ENCODE results near the gene P3H3.
"Not testable (repeated sequence)": the region's sequence is repeated elsewhere in the genome, so short reads cannot be mapped to it uniquely, and the experiment has no call there.

Gene P3H3

GRCh38 chr12:6884539-6884938 lies 56.3 kb downstream of the P3H3 start:
- peak overlapping the region; percentile 89; the same call in 1 of the 2 replicates for H3K27ac ChIP-seq (ENCODE audit: low read depth, low read length)
- no peak overlapping the region for H3K9ac ChIP-seq (ENCODE audit: low read length)
- peaks cover 28% of the 10 kb centered on the region for H3K4me1 ChIP-seq (ENCODE audit: control insufficient read depth, insufficient read depth, low read length)
- no peak overlapping the region for H3K4me3 ChIP-seq (ENCODE audit: low read depth, low read length)
- peaks cover 17% of the 10 kb centered on the region for H3K36me3 ChIP-seq (ENCODE audit: control insufficient read depth, insufficient read depth, low read length)
- no peaks in the 10 kb centered on the region for H3K27me3 ChIP-seq (ENCODE audit: control insufficient read depth, insufficient read depth, low read length)
- no peaks in the 10 kb centered on the region for H3K9me3 ChIP-seq (ENCODE audit: control insufficient read depth, insufficient read depth, low read depth, low read length)

- peak overlapping the region; percentile 57 for H3K9ac ChIP-seq (ENCODE audit: low read length)
- peak overlapping the region; percentile 79; the same call in 1 of the 2 replicates for H3K27ac ChIP-seq (ENCODE audit: low read depth, low read length)
- H3K36me3 ChIP-seq (ENCODE audit: control insufficient read depth, insufficient read depth, low read length) = peaks cover 17% of the 10 kb centered on the region
- H3K4me3 ChIP-seq (ENCODE audit: low read depth, low read length); H3K9me3 ChIP-seq (ENCODE audit: control insufficient read depth, insufficient read depth, low read depth, low read length); H3K27me3 ChIP-seq (ENCODE audit: control insufficient read depth, insufficient read depth, low read length): not testable (repeated sequence)
- H3K4me1 ChIP-seq (ENCODE audit: control insufficient read depth, insufficient read depth, low read length) = peaks cover 34% of the 10 kb centered on the region
These were observed 58.2 kb downstream of the P3H3 start for GRCh38 chr12:6886206-6886999.

- no peaks in the 10 kb centered on the region for H3K27me3 ChIP-seq (ENCODE audit: control insufficient read depth, insufficient read depth, low read length)
- no peak overlapping the region for H3K9ac ChIP-seq (ENCODE audit: low read length)
- peak overlapping the region; percentile 79; the same call in 1 of the 2 replicates for H3K27ac ChIP-seq (ENCODE audit: low read depth, low read length)
- no peaks in the 10 kb centered on the region for H3K9me3 ChIP-seq (ENCODE audit: control insufficient read depth, insufficient read depth, low read depth, low read length)
- H3K36me3 ChIP-seq (ENCODE audit: control insufficient read depth, insufficient read depth, low read length) = peaks cover 17% of the 10 kb centered on the region
- H3K4me3 ChIP-seq (ENCODE audit: low read depth, low read length) = no peak overlapping the region
- peaks cover 39% of the 10 kb centered on the region for H3K4me1 ChIP-seq (ENCODE audit: control insufficient read depth, insufficient read depth, low read length)
These were observed 59.3 kb downstream of the P3H3 start for GRCh38 chr12:6887460-6887859.

DNA sequence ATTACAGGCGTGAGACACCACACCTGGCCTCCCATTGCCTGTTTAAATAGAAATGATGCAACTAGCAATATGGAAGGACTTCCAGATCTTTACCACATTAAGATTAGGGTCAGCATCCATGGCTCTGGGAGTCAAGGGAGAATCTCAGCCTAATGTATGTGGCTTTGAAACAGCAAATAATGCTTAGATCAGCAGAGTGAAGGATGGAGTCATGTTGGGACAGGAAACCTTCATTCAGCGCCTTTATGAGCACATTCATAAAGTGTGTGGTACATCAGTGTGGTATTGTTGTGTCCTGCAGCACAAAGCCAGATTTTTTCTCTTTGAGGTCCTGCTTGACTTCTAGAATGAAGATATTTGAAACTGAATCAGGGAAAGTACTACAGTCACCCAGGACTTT lies 60.2 kb downstream of the P3H3 start:
- Histone ChIP-seq H3K4me3 (ENCODE audit: low read depth, low read length) (no peak overlapping the region), H3K36me3 (ENCODE audit: control insufficient read depth, insufficient read depth, low read length) (peaks cover 15% of the 10 kb centered on the region), H3K9ac (ENCODE audit: low read length) (no peak overlapping the region), H3K27me3 (ENCODE audit: control insufficient read depth, insufficient read depth, low read length) (no peaks in the 10 kb centered on the region), H3K4me1 (ENCODE audit: control insufficient read depth, insufficient read depth, low read length) (peaks cover 39% of the 10 kb centered on the region), H3K9me3 (ENCODE audit: control insufficient read depth, insufficient read depth, low read depth, low read length) (no peaks in the 10 kb centered on the region), H3K27ac (ENCODE audit: low read depth, low read length) (peak overlapping the region; percentile 4; the same call in 1 of the 2 replicates)

- Histone ChIP-seq H3K36me3 (ENCODE audit: control insufficient read depth, insufficient read depth, low read length) (peaks cover 11% of the 10 kb centered on the region), H3K4me1 (ENCODE audit: control insufficient read depth, insufficient read depth, low read length) (peaks cover 39% of the 10 kb centered on the region), H3K27ac (ENCODE audit: low read depth, low read length) (peak overlapping the region; percentile 4; the same call in 1 of the 2 replicates)
- not testable (repeated sequence) for H3K9ac ChIP-seq (ENCODE audit: low read length); H3K4me3 ChIP-seq (ENCODE audit: low read depth, low read length); H3K9me3 ChIP-seq (ENCODE audit: control insufficient read depth, insufficient read depth, low read depth, low read length); H3K27me3 ChIP-seq (ENCODE audit: control insufficient read depth, insufficient read depth, low read length)
These were observed 60.6 kb downstream of the P3H3 start for GRCh38 chr12:6888794-6889193.
